ENCODE data around the gene TUBA4A. TPM values are rescaled to one million over a fixed set of nuclear protein-coding genes. Genes with fewer than 3 reads are reported as not detected.
A peak's percentile ranks its signal among the peaks of the same experiment; 100 is the strongest.

TUBA4A gene
- total and polyA plus RNA-seq, 2 experiments from 2014 or later = 44.3 to 77.7 TPM

DNA sequence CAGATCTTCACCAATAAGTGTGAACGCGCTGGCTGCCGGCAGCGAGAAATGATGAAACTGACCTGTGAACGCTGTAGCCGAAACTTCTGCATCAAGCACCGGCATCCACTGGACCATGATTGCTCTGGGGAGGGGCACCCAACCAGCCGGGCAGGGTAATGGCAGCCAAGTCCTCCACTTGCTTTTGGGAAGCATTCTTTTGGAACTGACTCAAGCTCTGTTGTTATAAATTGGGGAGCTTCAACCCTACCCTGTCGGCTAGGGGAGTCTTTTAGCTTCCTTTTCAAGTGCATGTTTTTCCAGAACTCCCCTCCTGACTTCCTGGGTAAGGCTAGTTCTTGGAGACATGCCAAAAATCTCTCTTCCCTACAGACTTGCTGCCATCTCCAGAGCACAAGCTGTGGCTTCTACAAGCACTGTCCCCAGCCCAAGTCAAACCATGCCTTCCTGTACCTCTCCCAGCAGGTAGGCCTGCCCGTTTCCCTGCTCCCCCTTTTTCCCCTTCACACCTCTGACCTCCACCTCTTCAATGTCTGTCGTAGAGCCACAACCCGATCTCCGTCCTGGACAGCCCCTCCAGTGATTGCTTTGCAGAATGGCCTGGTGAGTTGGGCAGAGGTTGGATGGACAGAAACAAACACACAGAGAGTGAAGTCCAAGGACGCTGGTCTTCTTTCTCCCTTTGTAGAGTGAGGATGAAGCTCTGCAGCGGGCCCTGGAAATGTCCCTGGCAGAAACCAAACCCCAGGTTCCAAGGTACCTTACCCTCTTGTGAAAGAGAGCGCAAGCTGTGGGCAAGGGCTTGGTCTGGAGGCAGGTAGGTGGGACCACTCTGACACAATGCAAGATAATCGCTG lies 45.6 kb downstream of the TUBA4A start (continued):
- no peak for TF ChIP-seq NANOG (IDR thresholded peaks at IDR 0.05; ENCODE audit: borderline replicate concordance)
- TF ChIP-seq, protein P1, sequence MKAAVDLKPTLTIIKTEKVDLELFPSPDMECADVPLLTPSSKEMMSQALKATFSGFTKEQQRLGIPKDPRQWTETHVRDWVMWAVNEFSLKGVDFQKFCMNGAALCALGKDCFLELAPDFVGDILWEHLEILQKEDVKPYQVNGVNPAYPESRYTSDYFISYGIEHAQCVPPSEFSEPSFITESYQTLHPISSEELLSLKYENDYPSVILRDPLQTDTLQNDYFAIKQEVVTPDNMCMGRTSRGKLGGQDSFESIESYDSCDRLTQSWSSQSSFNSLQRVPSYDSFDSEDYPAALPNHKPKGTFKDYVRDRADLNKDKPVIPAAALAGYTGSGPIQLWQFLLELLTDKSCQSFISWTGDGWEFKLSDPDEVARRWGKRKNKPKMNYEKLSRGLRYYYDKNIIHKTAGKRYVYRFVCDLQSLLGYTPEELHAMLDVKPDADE (IDR thresholded peaks at IDR 0.05) = no peak
- TF ChIP-seq, protein P2, sequence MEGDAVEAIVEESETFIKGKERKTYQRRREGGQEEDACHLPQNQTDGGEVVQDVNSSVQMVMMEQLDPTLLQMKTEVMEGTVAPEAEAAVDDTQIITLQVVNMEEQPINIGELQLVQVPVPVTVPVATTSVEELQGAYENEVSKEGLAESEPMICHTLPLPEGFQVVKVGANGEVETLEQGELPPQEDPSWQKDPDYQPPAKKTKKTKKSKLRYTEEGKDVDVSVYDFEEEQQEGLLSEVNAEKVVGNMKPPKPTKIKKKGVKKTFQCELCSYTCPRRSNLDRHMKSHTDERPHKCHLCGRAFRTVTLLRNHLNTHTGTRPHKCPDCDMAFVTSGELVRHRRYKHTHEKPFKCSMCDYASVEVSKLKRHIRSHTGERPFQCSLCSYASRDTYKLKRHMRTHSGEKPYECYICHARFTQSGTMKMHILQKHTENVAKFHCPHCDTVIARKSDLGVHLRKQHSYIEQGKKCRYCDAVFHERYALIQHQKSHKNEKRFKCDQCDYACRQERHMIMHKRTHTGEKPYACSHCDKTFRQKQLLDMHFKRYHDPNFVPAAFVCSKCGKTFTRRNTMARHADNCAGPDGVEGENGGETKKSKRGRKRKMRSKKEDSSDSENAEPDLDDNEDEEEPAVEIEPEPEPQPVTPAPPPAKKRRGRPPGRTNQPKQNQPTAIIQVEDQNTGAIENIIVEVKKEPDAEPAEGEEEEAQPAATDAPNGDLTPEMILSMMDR (conservative IDR thresholded peaks at IDR 0.05; ENCODE audit: low read depth in 2 of 2) = no peak
- no peak for TF ChIP-seq POLR2AphosphoS5 (IDR thresholded peaks at IDR 0.05; ENCODE audit: low read depth)
- TF ChIP-seq ZNF331 (CRISPR knock-in tag; IDR thresholded peaks at IDR 0.05; ENCODE audit: low read depth) = no peak

DNA sequence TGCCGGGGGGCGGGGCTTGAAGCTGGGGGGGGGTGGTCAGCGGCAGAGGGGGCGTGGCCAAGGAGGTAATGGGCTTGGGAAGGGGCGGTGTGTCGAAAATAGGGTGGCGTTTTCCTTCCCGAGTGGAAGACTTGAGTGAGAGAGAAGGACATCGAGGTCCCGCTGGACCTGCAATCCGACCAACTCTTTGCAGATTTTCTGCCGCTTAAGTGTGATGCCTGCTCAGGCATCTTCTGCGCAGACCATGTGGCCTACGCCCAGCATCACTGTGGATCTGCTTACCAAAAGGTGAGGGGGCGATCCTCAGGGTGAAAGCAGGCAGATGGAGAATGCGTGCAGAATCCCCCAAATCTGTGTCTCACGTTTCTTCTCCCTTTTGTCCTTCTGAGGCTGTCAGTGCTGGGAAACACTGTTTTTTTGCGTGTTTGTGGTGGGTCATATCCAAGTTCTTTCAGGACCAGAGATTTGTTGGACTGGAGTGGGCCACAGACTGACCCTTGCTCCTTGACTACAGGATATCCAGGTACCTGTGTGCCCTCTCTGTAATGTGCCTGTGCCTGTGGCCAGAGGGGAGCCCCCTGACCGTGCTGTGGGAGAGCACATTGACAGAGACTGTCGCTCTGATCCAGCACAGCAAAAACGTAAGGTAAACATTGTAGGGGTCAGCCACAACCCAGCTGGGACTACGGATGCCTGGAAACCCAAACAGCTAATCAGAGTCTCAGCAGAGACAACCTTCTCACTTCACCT lies 46.4 kb downstream of the TUBA4A start:
- Histone ChIP-seq H3K4me3 (peak overlapping the region; percentile 84), H3K27me3 (ENCODE audit: insufficient read depth) (no peaks in the 10 kb centered on the region), H3K4me1 (ENCODE audit: insufficient read depth) (peaks cover 15% of the 10 kb centered on the region), H3K4me2 (peak overlapping the region; percentile 96), H3F3A (replicated peaks; ENCODE audit: low read depth) (peaks cover 15% of the 10 kb centered on the region; the same call in 1 of the 2 replicates), H2AFZ (no peak overlapping the region; the same call in 1 of the 2 replicates), H3K27ac (ENCODE audit: low read depth) (no peak overlapping the region; the same call in 1 of the 2 replicates), H3K36me3 (ENCODE audit: insufficient read depth) (no peaks in the 10 kb centered on the region; the same call in 1 of the 2 replicates), H3K9me2 (ENCODE audit: insufficient read depth) (no peaks in the 10 kb centered on the region), H4K20me1 (replicated peaks; ENCODE audit: insufficient read depth) (no peaks in the 10 kb centered on the region; the same call in 1 of the 2 replicates), H3K79me2 (replicated peaks; ENCODE audit: insufficient read depth) (no peaks in the 10 kb centered on the region)
- H3K4me1 Mint-ChIP-seq = peaks cover 13% of the 10 kb centered on the region; the same call in 2 of the 3 replicates
- peaks cover 33% of the 10 kb centered on the region for H3K36me3 Mint-ChIP-seq (ENCODE audit: low read depth)
- ATAC-seq (peak; percentile 30), DNase-seq (ENCODE audit: low spot score) (no peak)
- peaks cover 2% of the 10 kb centered on the region; the same call in 1 of the 3 replicates for H3K9me3 Mint-ChIP-seq
- H3K27me3 Mint-ChIP-seq (ENCODE audit: insufficient read depth, low read depth, poor library complexity) = peaks cover 13% of the 10 kb centered on the region
- H3K4me3 Mint-ChIP-seq = peak overlapping the region; percentile 88
- H3K27ac Mint-ChIP-seq = no peak overlapping the region; the same call in 1 of the 2 replicates
- TF ChIP-seq ZNF331 (CRISPR knock-in tag; IDR thresholded peaks at IDR 0.05; ENCODE audit: low read depth) (no peak), POLR2AphosphoS5 (IDR thresholded peaks at IDR 0.05; ENCODE audit: low read depth) (no peak), STAT1 (IDR thresholded peaks at IDR 0.05; ENCODE audit: unreplicated experiment) (no peak), JUNB (IDR thresholded peaks at IDR 0.05; ENCODE audit: unreplicated experiment) (no peak), ZNF114 (CRISPR knock-in tag; IDR thresholded peaks at IDR 0.05) (no peak), EZH2phosphoT487 (IDR thresholded peaks at IDR 0.05; ENCODE audit: unreplicated experiment) (no peak)
- TF ChIP-seq, protein P2 (conservative IDR thresholded peaks at IDR 0.05; ENCODE audit: low read depth in 2 of 2) = no peak
- TF ChIP-seq, protein P3, sequence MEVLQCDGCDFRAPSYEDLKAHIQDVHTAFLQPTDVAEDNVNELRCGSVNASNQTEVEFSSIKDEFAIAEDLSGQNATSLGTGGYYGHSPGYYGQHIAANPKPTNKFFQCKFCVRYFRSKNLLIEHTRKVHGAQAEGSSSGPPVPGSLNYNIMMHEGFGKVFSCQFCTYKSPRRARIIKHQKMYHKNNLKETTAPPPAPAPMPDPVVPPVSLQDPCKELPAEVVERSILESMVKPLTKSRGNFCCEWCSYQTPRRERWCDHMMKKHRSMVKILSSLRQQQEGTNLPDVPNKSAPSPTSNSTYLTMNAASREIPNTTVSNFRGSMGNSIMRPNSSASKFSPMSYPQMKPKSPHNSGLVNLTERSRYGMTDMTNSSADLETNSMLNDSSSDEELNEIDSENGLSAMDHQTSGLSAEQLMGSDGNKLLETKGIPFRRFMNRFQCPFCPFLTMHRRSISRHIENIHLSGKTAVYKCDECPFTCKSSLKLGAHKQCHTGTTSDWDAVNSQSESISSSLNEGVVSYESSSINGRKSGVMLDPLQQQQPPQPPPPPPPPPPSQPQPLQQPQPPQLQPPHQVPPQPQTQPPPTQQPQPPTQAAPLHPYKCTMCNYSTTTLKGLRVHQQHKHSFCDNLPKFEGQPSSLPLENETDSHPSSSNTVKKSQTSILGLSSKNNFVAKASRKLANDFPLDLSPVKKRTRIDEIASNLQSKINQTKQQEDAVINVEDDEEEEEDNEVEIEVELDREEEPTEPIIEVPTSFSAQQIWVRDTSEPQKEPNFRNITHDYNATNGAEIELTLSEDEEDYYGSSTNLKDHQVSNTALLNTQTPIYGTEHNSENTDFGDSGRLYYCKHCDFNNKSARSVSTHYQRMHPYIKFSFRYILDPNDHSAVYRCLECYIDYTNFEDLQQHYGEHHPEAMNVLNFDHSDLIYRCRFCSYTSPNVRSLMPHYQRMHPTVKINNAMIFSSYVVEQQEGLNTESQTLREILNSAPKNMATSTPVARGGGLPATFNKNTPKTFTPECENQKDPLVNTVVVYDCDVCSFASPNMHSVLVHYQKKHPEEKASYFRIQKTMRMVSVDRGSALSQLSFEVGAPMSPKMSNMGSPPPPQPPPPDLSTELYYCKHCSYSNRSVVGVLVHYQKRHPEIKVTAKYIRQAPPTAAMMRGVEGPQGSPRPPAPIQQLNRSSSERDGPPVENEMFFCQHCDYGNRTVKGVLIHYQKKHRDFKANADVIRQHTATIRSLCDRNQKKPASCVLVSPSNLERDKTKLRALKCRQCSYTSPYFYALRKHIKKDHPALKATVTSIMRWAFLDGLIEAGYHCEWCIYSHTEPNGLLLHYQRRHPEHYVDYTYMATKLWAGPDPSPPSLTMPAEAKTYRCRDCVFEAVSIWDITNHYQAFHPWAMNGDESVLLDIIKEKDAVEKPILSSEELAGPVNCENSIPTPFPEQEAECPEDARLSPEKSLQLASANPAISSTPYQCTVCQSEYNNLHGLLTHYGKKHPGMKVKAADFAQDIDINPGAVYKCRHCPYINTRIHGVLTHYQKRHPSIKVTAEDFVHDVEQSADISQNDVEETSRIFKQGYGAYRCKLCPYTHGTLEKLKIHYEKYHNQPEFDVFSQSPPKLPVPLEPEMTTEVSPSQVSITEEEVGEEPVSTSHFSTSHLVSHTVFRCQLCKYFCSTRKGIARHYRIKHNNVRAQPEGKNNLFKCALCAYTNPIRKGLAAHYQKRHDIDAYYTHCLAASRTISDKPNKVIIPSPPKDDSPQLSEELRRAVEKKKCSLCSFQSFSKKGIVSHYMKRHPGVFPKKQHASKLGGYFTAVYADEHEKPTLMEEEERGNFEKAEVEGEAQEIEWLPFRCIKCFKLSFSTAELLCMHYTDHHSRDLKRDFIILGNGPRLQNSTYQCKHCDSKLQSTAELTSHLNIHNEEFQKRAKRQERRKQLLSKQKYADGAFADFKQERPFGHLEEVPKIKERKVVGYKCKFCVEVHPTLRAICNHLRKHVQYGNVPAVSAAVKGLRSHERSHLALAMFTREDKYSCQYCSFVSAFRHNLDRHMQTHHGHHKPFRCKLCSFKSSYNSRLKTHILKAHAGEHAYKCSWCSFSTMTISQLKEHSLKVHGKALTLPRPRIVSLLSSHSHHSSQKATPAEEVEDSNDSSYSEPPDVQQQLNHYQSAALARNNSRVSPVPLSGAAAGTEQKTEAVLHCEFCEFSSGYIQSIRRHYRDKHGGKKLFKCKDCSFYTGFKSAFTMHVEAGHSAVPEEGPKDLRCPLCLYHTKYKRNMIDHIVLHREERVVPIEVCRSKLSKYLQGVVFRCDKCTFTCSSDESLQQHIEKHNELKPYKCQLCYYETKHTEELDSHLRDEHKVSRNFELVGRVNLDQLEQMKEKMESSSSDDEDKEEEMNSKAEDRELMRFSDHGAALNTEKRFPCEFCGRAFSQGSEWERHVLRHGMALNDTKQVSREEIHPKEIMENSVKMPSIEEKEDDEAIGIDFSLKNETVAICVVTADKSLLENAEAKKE (CRISPR knock-in tag; IDR thresholded peaks at IDR 0.05) = no peak
